HG02798 (cell line): Measurements from ENCODE around the gene PLA2G4A.
A peak's percentile ranks its signal among the peaks of the same experiment; 100 is the strongest.

Experiments used
- ATAC-seq: cut with Tn5 transposase; IDR thresholded peaks from one replicate; pipeline ENCODE4 v1.9.1; 2021; ENCODE audit warnings: mild to moderate bottlenecking; ENCODE audit not compliant: unreplicated experiment, poor library complexity

PLA2G4A gene

GRCh38 chr1:186829686-186830587, 1.2 kb downstream of the PLA2G4A start:
- peak; percentile 26 for ATAC-seq

- ATAC-seq = no peak
These were observed 2.4 kb downstream of the PLA2G4A start for GRCh38 chr1:186831168-186831567.

GRCh38 chr1:186834399-186834958, 5.7 kb downstream of the PLA2G4A start:
- no peak for ATAC-seq

- ATAC-seq = no peak
These were observed 6.7 kb downstream of the PLA2G4A start for GRCh38 chr1:186835448-186835847.

- ATAC-seq = no peak
These were observed 9.1 kb downstream of the PLA2G4A start for GRCh38 chr1:186837806-186838205.

GRCh38 chr1:186838380-186839040, 9.8 kb downstream of the PLA2G4A start:
- ATAC-seq = no peak

- ATAC-seq = no peak
These were observed 10.3 kb downstream of the PLA2G4A start for GRCh38 chr1:186839041-186839400.

- no peak for ATAC-seq
These were observed 12.8 kb downstream of the PLA2G4A start for GRCh38 chr1:186841599-186841998.

- ATAC-seq = no peak
These were observed 13.8 kb downstream of the PLA2G4A start for GRCh38 chr1:186842547-186842946.

- ATAC-seq = no peak
These were observed 14.5 kb downstream of the PLA2G4A start for GRCh38 chr1:186843226-186843625.

GRCh38 chr1:186843931-186844330, 15.2 kb downstream of the PLA2G4A start:
- ATAC-seq = no peak

GRCh38 chr1:186845576-186846210, 16.9 kb downstream of the PLA2G4A start:
- ATAC-seq = no peak

- no peak for ATAC-seq
These were observed 19.9 kb downstream of the PLA2G4A start for GRCh38 chr1:186848509-186849130.

GRCh38 chr1:186849271-186849671, 20.5 kb downstream of the PLA2G4A start:
- ATAC-seq = peak; percentile 95

GRCh38 chr1:186849826-186850225, 21.1 kb downstream of the PLA2G4A start:
- ATAC-seq = peak; percentile 58

GRCh38 chr1:186854102-186854501, 25.4 kb downstream of the PLA2G4A start:
- no peak for ATAC-seq

GRCh38 chr1:186858923-186859322, 30.2 kb downstream of the PLA2G4A start:
- no peak for ATAC-seq

GRCh38 chr1:186859995-186860394, 31.2 kb downstream of the PLA2G4A start:
- no peak for ATAC-seq

- ATAC-seq = no peak
These were observed 35.5 kb downstream of the PLA2G4A start for GRCh38 chr1:186864296-186864695.

- ATAC-seq = peak; percentile 84
These were observed 36.5 kb downstream of the PLA2G4A start for GRCh38 chr1:186865253-186865652.
